Measurements from ENCODE around the gene SLC11A2.

SLC11A2 gene

GRCh38 chr12:51008329-51009055 lies 17.7 kb downstream of the SLC11A2 start:
- H3K9me3 ChIP-seq (ENCODE audit: low read depth, low read length) = no peaks in the 10 kb centered on the region
- peaks cover 22% of the 10 kb centered on the region for H3K36me3 ChIP-seq (ENCODE audit: insufficient read depth, low read length)
- H3K9ac ChIP-seq (ENCODE audit: insufficient read length) = no peak overlapping the region
- H3K4me3 ChIP-seq = no peak overlapping the region
- TF ChIP-seq POLR2AphosphoS5 (IDR thresholded peaks at IDR 0.05; ENCODE audit: borderline replicate concordance, low read depth, low read length) (no peak), EZH2 (IDR thresholded peaks at IDR 0.05) (no peak), FOXP2 (optimal IDR thresholded peaks at IDR 0.05; ENCODE audit: control extremely low read depth, extremely low read length, insufficient read depth) (no peak)
- H3K27ac ChIP-seq = peak overlapping the region; percentile 33
- DNase-seq (ENCODE audit: low read depth, low spot score) = no peak

- H3K36me3 ChIP-seq (ENCODE audit: insufficient read depth, low read length) = peaks cover 22% of the 10 kb centered on the region
Measured at GRCh38 chr12:51005671-51006070, 20.5 kb downstream of the SLC11A2 start.

GRCh38 chr12:51005030-51005429 lies 21.2 kb downstream of the SLC11A2 start:
- DNase-seq (ENCODE audit: low read depth, low spot score) = no peak
- H3K9ac ChIP-seq (ENCODE audit: insufficient read length) = no peak overlapping the region
- H3K27ac ChIP-seq = no peak overlapping the region
- H3K36me3 ChIP-seq (ENCODE audit: insufficient read depth, low read length) = peaks cover 29% of the 10 kb centered on the region
- H3K9me3 ChIP-seq (ENCODE audit: low read depth, low read length) = no peaks in the 10 kb centered on the region
- H3K4me3 ChIP-seq = no peak overlapping the region
- TF ChIP-seq EZH2 (IDR thresholded peaks at IDR 0.05) (no peak), POLR2AphosphoS5 (IDR thresholded peaks at IDR 0.05; ENCODE audit: borderline replicate concordance, low read depth, low read length) (no peak), FOXP2 (optimal IDR thresholded peaks at IDR 0.05; ENCODE audit: control extremely low read depth, extremely low read length, insufficient read depth) (no peak)

More at GRCh38 chr12:51005671-51006070, 20.5 kb downstream of the SLC11A2 start:
- H3K27ac ChIP-seq = no peak overlapping the region
- no peaks in the 10 kb centered on the region for H3K9me3 ChIP-seq (ENCODE audit: low read depth, low read length)
- no peak overlapping the region for H3K4me3 ChIP-seq
- TF ChIP-seq EZH2 (IDR thresholded peaks at IDR 0.05) (no peak), POLR2AphosphoS5 (IDR thresholded peaks at IDR 0.05; ENCODE audit: borderline replicate concordance, low read depth, low read length) (no peak), FOXP2 (optimal IDR thresholded peaks at IDR 0.05; ENCODE audit: control extremely low read depth, extremely low read length, insufficient read depth) (no peak)
- no peak for DNase-seq (ENCODE audit: low read depth, low spot score)
- no peak overlapping the region for H3K9ac ChIP-seq (ENCODE audit: insufficient read length)

GRCh38 chr12:51004504-51004903 lies 21.7 kb downstream of the SLC11A2 start:
- TF ChIP-seq EZH2 (IDR thresholded peaks at IDR 0.05) (no peak), POLR2AphosphoS5 (IDR thresholded peaks at IDR 0.05; ENCODE audit: borderline replicate concordance, low read depth, low read length) (no peak), FOXP2 (optimal IDR thresholded peaks at IDR 0.05; ENCODE audit: control extremely low read depth, extremely low read length, insufficient read depth) (no peak)
- Histone ChIP-seq H3K36me3 (ENCODE audit: insufficient read depth, low read length) (peaks cover 29% of the 10 kb centered on the region), H3K27ac (no peak overlapping the region), H3K4me3 (no peak overlapping the region), H3K9ac (ENCODE audit: insufficient read length) (no peak overlapping the region), H3K9me3 (ENCODE audit: low read depth, low read length) (no peaks in the 10 kb centered on the region)
- no peak for DNase-seq (ENCODE audit: low read depth, low spot score)

- H3K9me3 ChIP-seq (ENCODE audit: low read depth, low read length) = no peaks in the 10 kb centered on the region
- no peak overlapping the region for H3K9ac ChIP-seq (ENCODE audit: insufficient read length)
- TF ChIP-seq POLR2AphosphoS5 (IDR thresholded peaks at IDR 0.05; ENCODE audit: borderline replicate concordance, low read depth, low read length) = no peak
- TF ChIP-seq EZH2 (IDR thresholded peaks at IDR 0.05) = no peak
- TF ChIP-seq FOXP2 (optimal IDR thresholded peaks at IDR 0.05; ENCODE audit: control extremely low read depth, extremely low read length, insufficient read depth) = no peak
- no peak overlapping the region for H3K27ac ChIP-seq
- H3K4me3 ChIP-seq = no peak overlapping the region
- peaks cover 32% of the 10 kb centered on the region for H3K36me3 ChIP-seq (ENCODE audit: insufficient read depth, low read length)
- DNase-seq (ENCODE audit: low read depth, low spot score) = no peak
Measured at GRCh38 chr12:51001799-51002198, 24.4 kb downstream of the SLC11A2 start.

GRCh38 chr12:51000245-51000644 lies 25.9 kb downstream of the SLC11A2 start:
- H3K36me3 ChIP-seq (ENCODE audit: insufficient read depth, low read length) = peaks cover 34% of the 10 kb centered on the region

GRCh38 chr12:50999093-50999492 lies 27.1 kb downstream of the SLC11A2 start:
- DNase-seq (ENCODE audit: low read depth, low spot score) = no peak
- no peak overlapping the region for H3K9ac ChIP-seq (ENCODE audit: insufficient read length)
- no peak overlapping the region for H3K4me3 ChIP-seq
- no peak overlapping the region for H3K27ac ChIP-seq
- H3K36me3 ChIP-seq (ENCODE audit: insufficient read depth, low read length) = peaks cover 31% of the 10 kb centered on the region; the same call in 1 of the 2 replicates
- no peaks in the 10 kb centered on the region for H3K9me3 ChIP-seq (ENCODE audit: low read depth, low read length)
- no peak for TF ChIP-seq POLR2AphosphoS5 (IDR thresholded peaks at IDR 0.05; ENCODE audit: borderline replicate concordance, low read depth, low read length)
- TF ChIP-seq EZH2 (IDR thresholded peaks at IDR 0.05) = no peak
- TF ChIP-seq FOXP2 (optimal IDR thresholded peaks at IDR 0.05; ENCODE audit: control extremely low read depth, extremely low read length, insufficient read depth) = no peak

More at GRCh38 chr12:51000245-51000644, 25.9 kb downstream of the SLC11A2 start:
- Histone ChIP-seq H3K27ac (no peak overlapping the region), H3K9ac (ENCODE audit: insufficient read length) (no peak overlapping the region), H3K9me3 (ENCODE audit: low read depth, low read length) (no peaks in the 10 kb centered on the region), H3K4me3 (no peak overlapping the region)
- TF ChIP-seq EZH2 (IDR thresholded peaks at IDR 0.05) = no peak
- no peak for TF ChIP-seq FOXP2 (optimal IDR thresholded peaks at IDR 0.05; ENCODE audit: control extremely low read depth, extremely low read length, insufficient read depth)
- no peak for TF ChIP-seq POLR2AphosphoS5 (IDR thresholded peaks at IDR 0.05; ENCODE audit: borderline replicate concordance, low read depth, low read length)
- DNase-seq (ENCODE audit: low read depth, low spot score) = no peak

- Histone ChIP-seq H3K4me3 (no peak overlapping the region), H3K9ac (ENCODE audit: insufficient read length) (no peak overlapping the region), H3K36me3 (ENCODE audit: insufficient read depth, low read length) (peaks cover 69% of the 10 kb centered on the region), H3K9me3 (ENCODE audit: low read depth, low read length) (no peaks in the 10 kb centered on the region), H3K27ac (no peak overlapping the region)
- no peak for DNase-seq (ENCODE audit: low read depth, low spot score)
- TF ChIP-seq EZH2 (IDR thresholded peaks at IDR 0.05) (no peak), POLR2AphosphoS5 (IDR thresholded peaks at IDR 0.05; ENCODE audit: borderline replicate concordance, low read depth, low read length) (no peak), FOXP2 (optimal IDR thresholded peaks at IDR 0.05; ENCODE audit: control extremely low read depth, extremely low read length, insufficient read depth) (no peak)
Measured at GRCh38 chr12:50992819-50993218, 33.4 kb downstream of the SLC11A2 start.
